ENCODE results near the gene CEMP1.

CEMP1 gene

DNA sequence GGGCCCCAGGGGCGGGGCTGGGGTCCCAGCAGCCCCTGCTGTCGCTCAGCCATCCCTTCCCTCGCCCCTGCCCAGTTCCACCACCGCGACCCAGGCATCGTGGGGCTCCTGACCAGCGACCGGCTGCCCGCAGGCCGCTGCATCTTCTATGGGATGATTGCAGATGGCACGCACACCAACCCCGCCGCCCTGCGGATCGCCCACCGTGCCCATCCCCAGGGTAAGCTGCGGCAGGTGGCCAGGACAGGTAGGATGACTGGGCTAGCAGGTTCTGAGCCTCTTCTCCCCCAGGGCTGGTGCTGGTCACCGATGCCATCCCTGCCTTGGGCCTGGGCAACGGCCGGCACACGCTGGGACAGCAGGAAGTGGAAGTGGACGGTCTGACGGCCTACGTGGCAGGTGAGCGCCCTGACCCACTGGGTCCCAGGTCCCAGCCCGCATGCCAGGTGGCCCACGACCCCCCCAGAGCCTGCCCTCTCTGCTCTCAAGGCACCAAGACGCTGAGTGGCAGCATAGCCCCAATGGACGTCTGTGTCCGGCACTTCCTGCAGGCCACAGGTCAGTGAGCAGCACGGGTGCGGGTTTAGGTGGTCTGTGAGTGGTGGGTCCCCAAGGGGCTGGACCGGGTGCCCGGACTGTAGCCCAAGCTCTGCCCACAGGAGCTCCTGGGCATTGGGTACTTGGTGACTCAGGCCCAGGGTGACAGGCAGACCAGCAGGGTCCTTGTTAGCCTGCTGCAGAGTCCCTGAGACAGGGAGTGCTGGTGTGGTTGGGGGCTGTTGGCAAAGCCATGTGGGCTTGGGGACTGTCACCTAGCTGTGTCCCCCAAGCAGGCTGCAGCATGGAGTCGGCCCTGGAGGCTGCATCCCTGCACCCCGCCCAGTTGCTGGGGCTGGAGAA is 2.8 kb downstream of the CEMP1 start:
- TF ChIP-seq, protein P1, sequence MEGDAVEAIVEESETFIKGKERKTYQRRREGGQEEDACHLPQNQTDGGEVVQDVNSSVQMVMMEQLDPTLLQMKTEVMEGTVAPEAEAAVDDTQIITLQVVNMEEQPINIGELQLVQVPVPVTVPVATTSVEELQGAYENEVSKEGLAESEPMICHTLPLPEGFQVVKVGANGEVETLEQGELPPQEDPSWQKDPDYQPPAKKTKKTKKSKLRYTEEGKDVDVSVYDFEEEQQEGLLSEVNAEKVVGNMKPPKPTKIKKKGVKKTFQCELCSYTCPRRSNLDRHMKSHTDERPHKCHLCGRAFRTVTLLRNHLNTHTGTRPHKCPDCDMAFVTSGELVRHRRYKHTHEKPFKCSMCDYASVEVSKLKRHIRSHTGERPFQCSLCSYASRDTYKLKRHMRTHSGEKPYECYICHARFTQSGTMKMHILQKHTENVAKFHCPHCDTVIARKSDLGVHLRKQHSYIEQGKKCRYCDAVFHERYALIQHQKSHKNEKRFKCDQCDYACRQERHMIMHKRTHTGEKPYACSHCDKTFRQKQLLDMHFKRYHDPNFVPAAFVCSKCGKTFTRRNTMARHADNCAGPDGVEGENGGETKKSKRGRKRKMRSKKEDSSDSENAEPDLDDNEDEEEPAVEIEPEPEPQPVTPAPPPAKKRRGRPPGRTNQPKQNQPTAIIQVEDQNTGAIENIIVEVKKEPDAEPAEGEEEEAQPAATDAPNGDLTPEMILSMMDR (IDR thresholded peaks at IDR 0.05; ENCODE audit: low read depth, low read length, missing control alignments): no peak
- no peak for DNase-seq (ENCODE audit: low read depth)
- H3K4me3 ChIP-seq (ENCODE audit: low read depth, low read length): no peak overlapping the region

DNA sequence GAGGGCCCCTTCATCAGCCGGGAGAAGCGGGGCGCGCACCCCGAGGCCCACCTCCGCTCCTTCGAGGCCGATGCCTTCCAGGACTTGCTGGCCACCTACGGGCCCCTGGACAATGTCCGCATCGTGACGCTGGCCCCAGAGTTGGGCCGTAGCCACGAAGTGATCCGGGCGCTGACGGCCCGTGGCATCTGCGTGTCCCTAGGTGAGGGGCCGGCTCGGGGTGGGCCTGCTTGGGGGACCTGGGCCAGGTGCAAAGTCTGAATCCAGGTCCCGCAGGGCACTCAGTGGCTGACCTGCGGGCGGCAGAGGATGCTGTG is 3.5 kb downstream of the CEMP1 start:
- no peak overlapping the region for H3K4me3 ChIP-seq (ENCODE audit: low read depth, low read length)
- TF ChIP-seq, protein P1 (IDR thresholded peaks at IDR 0.05; ENCODE audit: low read depth, low read length, missing control alignments): no peak
- DNase-seq (ENCODE audit: low read depth): no peak

DNA sequence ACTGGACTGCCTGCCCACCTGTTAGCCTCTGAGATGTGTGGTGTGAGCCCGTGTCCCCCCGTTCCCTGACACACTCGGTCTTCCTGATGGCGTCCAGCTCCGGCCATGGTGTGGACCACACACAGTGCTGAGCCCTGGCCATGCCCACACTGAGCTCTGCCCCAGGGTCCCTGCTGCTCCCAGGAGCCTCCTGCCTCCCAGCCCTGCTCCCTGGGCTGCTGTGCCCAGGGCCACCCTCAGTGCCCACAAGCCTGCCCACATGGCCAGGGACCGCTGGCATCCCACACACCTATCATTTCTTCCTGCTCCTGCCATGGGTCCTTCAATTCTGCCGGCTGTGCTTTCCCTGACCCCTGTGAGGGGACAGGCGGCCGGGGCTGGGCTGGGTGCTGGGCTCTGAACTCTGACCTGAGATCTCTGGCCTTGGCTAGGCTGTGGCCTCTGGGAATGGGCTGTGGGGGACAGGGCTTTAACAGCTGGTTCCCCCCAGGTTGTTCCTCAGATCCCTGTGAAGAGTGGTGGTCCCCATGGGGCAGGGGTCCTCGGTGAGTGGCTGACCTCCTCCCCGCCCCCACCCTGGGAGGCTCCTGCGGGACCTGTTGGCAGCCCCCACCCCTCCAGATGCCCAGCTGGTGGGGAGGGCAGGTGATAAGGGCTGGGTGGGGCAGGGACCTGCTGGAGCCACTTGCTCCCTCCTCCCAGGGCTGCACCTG is 4.0 kb downstream of the CEMP1 start:
- H3K4me3 ChIP-seq (ENCODE audit: low read depth, low read length): no peak overlapping the region
- DNase-seq (ENCODE audit: low read depth): no peak
- TF ChIP-seq, protein P1 (IDR thresholded peaks at IDR 0.05; ENCODE audit: low read depth, low read length, missing control alignments): no peak

DNA sequence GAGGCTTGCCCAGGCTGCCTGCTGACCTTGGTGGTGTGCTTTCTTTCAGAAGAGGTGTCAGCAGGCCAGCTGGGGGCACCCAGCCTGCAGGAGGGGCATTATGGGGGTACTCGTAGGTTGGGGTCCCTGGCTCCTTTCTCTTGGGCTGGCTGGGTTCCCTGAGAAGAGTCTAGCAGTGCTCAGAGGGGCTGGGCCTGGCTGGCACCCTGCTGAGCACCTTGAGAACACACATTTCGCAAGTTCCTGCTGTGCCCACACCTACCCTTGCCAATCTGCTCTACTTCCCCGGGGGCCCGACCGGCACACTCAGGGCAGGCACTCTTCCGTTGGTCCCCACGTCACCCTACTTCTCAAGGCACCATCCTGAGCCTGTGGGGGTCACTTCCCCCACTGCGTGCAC is 5.1 kb downstream of the CEMP1 start:
- no peak for DNase-seq (ENCODE audit: low read depth)
- TF ChIP-seq, protein P1 (IDR thresholded peaks at IDR 0.05; ENCODE audit: low read depth, low read length, missing control alignments): no peak
- H3K4me3 ChIP-seq (ENCODE audit: low read depth, low read length): no peak overlapping the region

DNA sequence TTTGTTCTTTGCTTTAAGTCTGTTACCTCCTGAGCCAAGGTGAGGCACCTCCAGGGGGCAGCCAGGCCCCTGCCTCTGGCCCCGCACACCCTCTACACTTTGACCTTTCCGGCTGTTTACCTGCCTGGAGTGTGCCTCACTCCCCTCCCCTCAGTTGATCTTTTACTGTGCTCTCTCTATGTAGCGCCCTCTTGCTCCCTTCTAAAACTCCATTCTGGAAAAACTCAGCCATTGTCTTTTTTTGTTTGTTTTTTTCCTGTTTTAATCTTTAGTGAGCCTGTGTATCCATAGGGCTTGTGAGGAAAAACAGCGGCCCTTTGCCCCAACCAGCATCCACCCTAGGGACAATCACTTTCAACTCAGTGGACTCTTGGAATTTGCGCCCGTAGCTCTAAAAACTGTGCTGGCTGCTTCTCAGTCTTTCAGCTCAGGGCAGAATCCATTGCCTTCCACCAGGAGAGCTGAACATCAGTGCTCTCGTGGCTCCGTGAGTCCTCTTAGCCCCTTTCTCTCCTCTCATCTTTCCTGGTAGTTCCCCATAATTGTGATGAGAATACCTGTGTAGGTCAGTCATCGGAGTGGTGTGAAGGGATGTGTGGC is 6.8 kb downstream of the CEMP1 start:
- no peak for DNase-seq (ENCODE audit: low read depth)
- no peak overlapping the region for H3K4me3 ChIP-seq (ENCODE audit: low read depth, low read length)
- TF ChIP-seq, protein P1 (IDR thresholded peaks at IDR 0.05; ENCODE audit: low read depth, low read length, missing control alignments): no peak

DNA sequence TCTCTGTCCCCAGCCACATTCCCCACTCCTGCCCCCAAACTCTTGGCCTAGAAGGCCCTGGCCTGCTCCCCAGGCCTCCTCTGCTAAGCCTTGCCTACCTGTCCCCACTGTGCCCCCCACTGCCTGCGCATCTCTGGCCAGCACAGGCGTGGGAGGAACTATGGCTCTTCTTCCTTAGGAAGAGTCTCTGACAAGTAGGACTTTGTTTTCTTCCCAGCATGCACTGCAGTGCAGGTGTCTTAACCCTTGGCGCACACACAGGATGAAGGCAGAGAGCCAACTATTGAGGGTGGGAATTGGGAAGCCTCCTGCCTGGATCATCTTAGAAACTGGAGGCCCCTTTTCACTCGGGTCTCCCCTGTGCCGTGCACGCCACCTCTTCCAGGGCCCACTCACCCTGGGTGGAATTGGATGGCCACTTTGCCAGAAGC is 7.4 kb downstream of the CEMP1 start:
- DNase-seq (ENCODE audit: low read depth): no peak
- no peak overlapping the region for H3K4me3 ChIP-seq (ENCODE audit: low read depth, low read length)
- TF ChIP-seq, protein P1 (IDR thresholded peaks at IDR 0.05; ENCODE audit: low read depth, low read length, missing control alignments): no peak

Data from GM12864 (cell line).